Testis (tissue), 3 donors: ENCODE data around the gene ALOX12. TPM values are rescaled to one million over a fixed set of nuclear protein-coding genes. Genes with fewer than 3 reads are reported as not detected.
A peak's percentile ranks its signal among the peaks of the same experiment; 100 is the strongest.

Experiments used
- DNase-seq: peaks from one replicate; pipeline ENCODE4 v3.0.0-alpha.2; 2019
- H3K27ac ChIP-seq, 2 donors: fragments of 200-600 bp; sonication (generic); one replicate each; pipeline ENCODE4 v1.5.1; 2019
- H3K27me3 ChIP-seq: fragments of 200-600 bp; sonication (generic); one replicate; pipeline ENCODE4 v1.5.1; 2019
- H3K36me3 ChIP-seq: fragments of 200-600 bp; sonication (generic); one replicate; pipeline ENCODE4 v1.5.1; 2017; ENCODE audit warnings: low read depth; ENCODE audit errors: missing control alignments
- H3K4me1 ChIP-seq: fragments of 200-600 bp; sonication (generic); one replicate; pipeline ENCODE4 v1.5.1; 2019
- H3K4me3 ChIP-seq, 2 donors: fragments of 200-600 bp; sonication (generic); one replicate each; pipeline ENCODE4 v1.5.1; 2017 to 2019
- H3K9me3 ChIP-seq: fragments of 200-600 bp; sonication (generic); one replicate; pipeline ENCODE4 v1.5.1; 2017
- CTCF ChIP-seq, 3 experiments: fragments of 450-650 bp in 2 of 3; fragments of 200-600 bp in 1 of 3; sonication (generic) in 1 of 3; IDR thresholded peaks; one replicate each; pipeline ENCODE4 v1.5.1; 2016 to 2019; ENCODE audit warnings: antibody characterized with exemption in 3 of 3, mild to moderate bottlenecking in 2 of 3, moderate library complexity in 1 of 3
- POLR2A ChIP-seq: fragments of 450-650 bp; IDR thresholded peaks from one replicate; pipeline ENCODE4 v1.6.1; 2017; ENCODE audit warnings: antibody characterized with exemption, mild to moderate bottlenecking, moderate library complexity
- WGBS, 2 donors: methylation state at CpG; one replicate each; pipeline ENCODE4 v1.1.5; 2018; 5-methylcytosine and 5-hydroxymethylcytosine counted together
- intact Hi-C: fragments of 100-400 bp; cut with DNase I; formaldehyde crosslinking; loops from one replicate; pipeline ENCODE4 v1.15.1; 2023; ENCODE audit warnings: low total_unique reads
- polyA plus RNA-seq: library from polyadenylated mRNA; stranded (reverse); fragments of 350-450 nt; fragmentation: Illumina TruSeq; extraction: RNeasy Lipid Tissue Mini Kit (QIAGEN cat#74804); gene quantifications from one replicate; pipeline ENCODE4 v1.2.3, GENCODE V29; 2014; ENCODE audit warnings: low read depth, low replicate concordance; ENCODE audit not compliant: insufficient read depth
- total RNA-seq, 2 donors: library from RNA; depleted of rRNA; stranded (reverse); fragments of >200 nt; gene quantifications; one replicate each; pipeline ENCODE4 v1.2.3, GENCODE V29; 2016

The ALOX12 gene
- total and polyA plus RNA-seq, 3 donors from 2014 or later = 0.24 to 0.50 (median 0.25) TPM

DNA sequence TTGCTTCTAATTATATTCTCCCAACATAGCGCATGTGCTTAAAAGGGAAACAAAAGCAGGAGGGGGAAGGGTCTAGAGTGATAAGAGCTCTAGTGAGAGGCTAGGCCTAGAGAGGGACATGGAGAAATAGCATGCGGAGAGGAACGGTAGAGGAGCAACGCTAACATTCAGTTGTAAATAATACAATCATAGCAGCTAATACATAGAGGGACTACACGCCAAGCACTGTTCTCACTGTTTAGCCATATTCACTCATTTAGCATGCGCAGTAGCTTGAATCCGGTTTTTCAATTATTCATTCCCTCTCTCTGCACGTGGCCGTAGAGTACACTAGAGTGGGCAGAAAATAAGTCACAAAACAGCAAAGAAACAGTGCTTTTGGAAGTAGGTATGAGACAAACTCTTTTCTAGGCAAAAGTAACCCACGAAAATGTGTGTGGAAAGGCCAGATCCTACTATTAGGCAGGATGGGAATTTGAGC is 1.7 kb upstream of the ALOX12 start:
- WGBS, 2 donors = 84 to 88% methylated on average over 10 of the region's 10 CpGs
- intact Hi-C loops = no loop called here
- DNase-seq = no peak

DNA sequence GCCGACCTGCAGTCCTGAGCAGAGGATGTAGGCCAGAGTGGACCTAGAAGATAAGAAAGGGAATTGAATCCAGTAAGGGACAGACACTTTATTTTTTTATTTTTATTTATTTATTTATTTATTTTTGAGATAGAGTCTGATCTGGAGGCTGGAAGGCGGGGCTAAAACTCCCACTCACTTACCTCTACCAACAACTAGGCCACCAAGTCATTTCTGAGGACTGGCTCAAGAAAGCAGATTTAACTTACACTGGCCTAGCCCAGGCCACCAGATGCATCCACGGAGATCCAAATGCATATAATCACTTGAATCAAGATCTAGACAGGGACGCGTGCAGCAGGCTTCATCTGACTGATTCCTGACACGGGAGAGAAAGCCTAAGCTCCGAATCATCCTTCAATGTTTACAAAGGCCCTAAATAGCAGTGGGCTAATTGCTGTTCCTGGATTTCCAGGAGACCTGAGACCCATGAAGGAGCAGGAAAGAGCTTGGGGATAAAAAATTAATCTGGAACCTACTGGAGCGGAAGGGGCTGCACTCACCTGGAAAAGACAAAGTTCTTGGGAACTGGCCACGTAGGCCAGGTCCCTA is 1.1 kb upstream of the ALOX12 start:
- no peak for DNase-seq
- 64 to 76% methylated on average over 9 of the region's 9 CpGs for WGBS, 2 donors
- no peak for TF ChIP-seq CTCF (IDR thresholded peaks at IDR 0.05)
- no peak for TF ChIP-seq POLR2A
- no peaks in the 10 kb centered on the region for H3K9me3 ChIP-seq
- H3K36me3 ChIP-seq = no peaks in the 10 kb centered on the region
- H3K27ac ChIP-seq = no peak overlapping the region
- H3K4me3 ChIP-seq = no peak overlapping the region
- no peaks in the 10 kb centered on the region for H3K27me3 ChIP-seq
- no peaks in the 10 kb centered on the region for H3K4me1 ChIP-seq
- intact Hi-C loops = no loop called here

More for the DNA sequence above, 1.7 kb upstream of the ALOX12 start:
- Histone ChIP-seq H3K36me3 (no peaks in the 10 kb centered on the region), H3K4me1 (no peaks in the 10 kb centered on the region), H3K27me3 (no peaks in the 10 kb centered on the region), H3K27ac (no peak overlapping the region), H3K4me3 (no peak overlapping the region), H3K9me3 (no peaks in the 10 kb centered on the region)
- TF ChIP-seq CTCF (IDR thresholded peaks at IDR 0.05) (no peak), POLR2A (no peak)

DNA sequence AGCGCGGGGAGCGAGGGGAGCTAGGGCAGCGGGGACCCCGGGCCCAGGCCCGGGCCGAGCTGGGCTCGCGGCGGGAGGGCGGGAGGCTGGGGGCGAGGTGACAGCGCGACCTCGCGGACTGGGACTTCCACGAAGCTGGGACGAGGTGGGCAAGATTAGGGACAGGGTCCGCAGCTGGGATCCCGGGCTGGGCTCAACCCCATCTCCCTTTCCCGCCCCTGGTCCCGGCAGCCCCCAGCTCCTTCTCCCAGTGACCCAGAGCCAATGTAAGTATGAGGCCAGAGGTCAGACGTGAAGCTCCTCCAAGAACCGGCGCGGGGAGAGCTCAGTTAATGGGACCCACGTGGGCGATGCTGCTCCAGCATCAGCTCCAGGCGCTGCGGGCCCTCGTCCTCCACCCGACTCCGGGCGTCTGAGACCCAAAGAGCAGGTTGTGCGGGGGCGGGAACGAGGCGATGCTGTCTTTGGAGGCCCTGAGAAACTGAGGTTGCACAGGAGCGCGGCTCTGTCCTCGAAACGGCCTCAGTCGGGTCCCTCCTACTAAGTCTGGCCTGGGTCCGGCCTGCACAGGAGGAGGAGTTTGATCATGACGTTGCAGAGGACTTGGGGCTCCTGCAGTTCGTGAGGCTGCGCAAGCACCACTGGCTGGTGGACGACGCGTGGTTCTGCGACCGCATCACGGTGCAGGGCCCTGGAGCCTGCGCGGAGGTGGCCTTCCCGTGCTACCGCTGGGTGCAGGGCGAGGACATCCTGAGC is 585 bp downstream of the ALOX12 start:
- Histone ChIP-seq H3K4me1 (no peaks in the 10 kb centered on the region), H3K36me3 (no peaks in the 10 kb centered on the region), H3K9me3 (no peaks in the 10 kb centered on the region), H3K27ac (no peak overlapping the region), H3K4me3 (peak overlapping the region; percentile 9 to 40), H3K27me3 (no peaks in the 10 kb centered on the region)
- WGBS, 2 donors = 49 to 61% methylated on average over 28 to 57 of the region's 58 CpGs
- TF ChIP-seq POLR2A (no peak), CTCF (IDR thresholded peaks at IDR 0.05) (no peak)
- intact Hi-C loops = no loop called here
- no peak for DNase-seq

- Histone ChIP-seq H3K36me3 (no peaks in the 10 kb centered on the region), H3K27ac (no peak overlapping the region), H3K27me3 (no peaks in the 10 kb centered on the region), H3K9me3 (no peaks in the 10 kb centered on the region), H3K4me1 (no peaks in the 10 kb centered on the region), H3K4me3 (no peak overlapping the region)
- WGBS, 2 donors = 63 to 70% methylated on average over 8 of the region's 8 CpGs
- TF ChIP-seq POLR2A = no peak
- no peak for TF ChIP-seq CTCF (IDR thresholded peaks at IDR 0.05)
- no peak for DNase-seq
- intact Hi-C loops = no loop called here
Observed at GRCh38 chr17:6997171-6997570, 1.3 kb downstream of the ALOX12 start.
